Measurements from ENCODE around the gene EPB41L4A.

DNA sequence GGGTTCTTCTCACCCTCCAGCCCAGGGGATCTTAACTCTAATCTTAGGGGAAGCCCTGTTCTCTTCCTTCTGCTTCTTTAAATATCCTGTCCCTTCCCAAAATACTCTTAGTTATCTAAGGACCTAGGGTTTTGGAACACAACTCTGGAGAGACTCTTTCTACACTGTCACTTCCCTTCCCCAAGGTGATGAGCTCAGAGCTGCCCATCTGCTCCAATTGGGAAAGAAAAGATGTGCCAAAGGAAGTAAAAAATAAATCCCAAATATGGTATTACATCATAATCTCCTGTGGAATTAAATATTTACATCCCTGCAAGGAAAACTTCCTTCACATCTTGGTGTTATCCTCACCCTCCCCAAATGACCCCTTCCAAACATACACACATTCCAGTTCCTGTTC, 291.2 kb downstream of the EPB41L4A start:
- TF ChIP-seq, protein P1, sequence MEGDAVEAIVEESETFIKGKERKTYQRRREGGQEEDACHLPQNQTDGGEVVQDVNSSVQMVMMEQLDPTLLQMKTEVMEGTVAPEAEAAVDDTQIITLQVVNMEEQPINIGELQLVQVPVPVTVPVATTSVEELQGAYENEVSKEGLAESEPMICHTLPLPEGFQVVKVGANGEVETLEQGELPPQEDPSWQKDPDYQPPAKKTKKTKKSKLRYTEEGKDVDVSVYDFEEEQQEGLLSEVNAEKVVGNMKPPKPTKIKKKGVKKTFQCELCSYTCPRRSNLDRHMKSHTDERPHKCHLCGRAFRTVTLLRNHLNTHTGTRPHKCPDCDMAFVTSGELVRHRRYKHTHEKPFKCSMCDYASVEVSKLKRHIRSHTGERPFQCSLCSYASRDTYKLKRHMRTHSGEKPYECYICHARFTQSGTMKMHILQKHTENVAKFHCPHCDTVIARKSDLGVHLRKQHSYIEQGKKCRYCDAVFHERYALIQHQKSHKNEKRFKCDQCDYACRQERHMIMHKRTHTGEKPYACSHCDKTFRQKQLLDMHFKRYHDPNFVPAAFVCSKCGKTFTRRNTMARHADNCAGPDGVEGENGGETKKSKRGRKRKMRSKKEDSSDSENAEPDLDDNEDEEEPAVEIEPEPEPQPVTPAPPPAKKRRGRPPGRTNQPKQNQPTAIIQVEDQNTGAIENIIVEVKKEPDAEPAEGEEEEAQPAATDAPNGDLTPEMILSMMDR (IDR thresholded peaks at IDR 0.05), result no peak
- TF ChIP-seq POLR2AphosphoS5 (IDR thresholded peaks at IDR 0.05), result no peak
- TF ChIP-seq EP300 (IDR thresholded peaks at IDR 0.05), result no peak
- no peak for TF ChIP-seq POLR2A (IDR thresholded peaks at IDR 0.05; ENCODE audit: low read depth)
